Thyroid gland (tissue), 4 donors: ENCODE data around the gene RIC8A. TPM values are rescaled to one million over a fixed set of nuclear protein-coding genes. Genes with fewer than 3 reads are reported as not detected.
A peak's percentile ranks its signal among the peaks of the same experiment; 100 is the strongest.

Source experiments
- DNase-seq, 2 donors: peaks; one replicate each; pipeline ENCODE4 v3.0.0-alpha.2; 2019
- H3K27ac ChIP-seq, 3 donors: fragments of 200-600 bp; sonication (generic); 1 replicate in 2 of 3; 2 replicates in 1 of 3; pipeline ENCODE4 v1.5.1; 2016 to 2019; ENCODE audit warnings: mild to moderate bottlenecking in 1 of 3, moderate library complexity in 1 of 3
- H3K27me3 ChIP-seq: fragments of 200-600 bp; sonication (generic); one replicate; pipeline ENCODE4 v1.5.1; 2019
- H3K36me3 ChIP-seq, 2 donors: fragments of 200-600 bp; sonication (generic); one replicate each; pipeline ENCODE4 v1.5.1; 2016 to 2019
- H3K4me1 ChIP-seq, 2 donors: fragments of 200-600 bp; sonication (generic); one replicate each; pipeline ENCODE4 v1.5.1; 2017 to 2019
- H3K4me3 ChIP-seq, 3 donors: fragments of 200-600 bp; sonication (generic); replicated peaks in 1 of 3; 1 replicate in 2 of 3; 2 replicates in 1 of 3; pipeline ENCODE4 v1.5.1; 2016; ENCODE audit warnings: mild to moderate bottlenecking in 1 of 3
- H3K9me3 ChIP-seq: fragments of 200-600 bp; sonication (generic); one replicate; pipeline ENCODE4 v1.5.1; 2017
- POLR2A ChIP-seq, 2 donors: fragments of 450-650 bp; IDR thresholded peaks; one replicate each; pipeline ENCODE4 v1.6.1; 2017; ENCODE audit warnings: antibody characterized with exemption in 2 of 2, mild to moderate bottlenecking in 2 of 2, moderate library complexity in 1 of 2
- WGBS, 2 donors: methylation state at CpG; one replicate each; pipeline ENCODE4 v1.1.5; 2017; 5-methylcytosine and 5-hydroxymethylcytosine counted together
- intact Hi-C: fragments of 100-400 bp; cut with DNase I; formaldehyde crosslinking; loops from one replicate; pipeline ENCODE4 v1.15.1; 2023
- total RNA-seq, 4 donors: library from RNA; depleted of rRNA; stranded (reverse); fragments of >200 nt; gene quantifications; one replicate each; pipeline ENCODE4 v1.2.3, GENCODE V29; 2016
- TF ChIP-seq, protein P1 (sequence below), 6 experiments: fragments of 200-600 bp in 3 of 6; fragments of 450-650 bp in 3 of 6; sonication (generic) in 3 of 6; IDR thresholded peaks; one replicate each; pipeline ENCODE4 v1.5.1; 2016 to 2019; ENCODE audit warnings: antibody characterized with exemption in 6 of 6, mild to moderate bottlenecking in 2 of 6, inconsistent platforms in 1 of 6, moderate library complexity in 1 of 6

Gene RIC8A
- total RNA-seq, 4 donors from 2014 or later = 65.8 to 128 (median 99.8) TPM

DNA sequence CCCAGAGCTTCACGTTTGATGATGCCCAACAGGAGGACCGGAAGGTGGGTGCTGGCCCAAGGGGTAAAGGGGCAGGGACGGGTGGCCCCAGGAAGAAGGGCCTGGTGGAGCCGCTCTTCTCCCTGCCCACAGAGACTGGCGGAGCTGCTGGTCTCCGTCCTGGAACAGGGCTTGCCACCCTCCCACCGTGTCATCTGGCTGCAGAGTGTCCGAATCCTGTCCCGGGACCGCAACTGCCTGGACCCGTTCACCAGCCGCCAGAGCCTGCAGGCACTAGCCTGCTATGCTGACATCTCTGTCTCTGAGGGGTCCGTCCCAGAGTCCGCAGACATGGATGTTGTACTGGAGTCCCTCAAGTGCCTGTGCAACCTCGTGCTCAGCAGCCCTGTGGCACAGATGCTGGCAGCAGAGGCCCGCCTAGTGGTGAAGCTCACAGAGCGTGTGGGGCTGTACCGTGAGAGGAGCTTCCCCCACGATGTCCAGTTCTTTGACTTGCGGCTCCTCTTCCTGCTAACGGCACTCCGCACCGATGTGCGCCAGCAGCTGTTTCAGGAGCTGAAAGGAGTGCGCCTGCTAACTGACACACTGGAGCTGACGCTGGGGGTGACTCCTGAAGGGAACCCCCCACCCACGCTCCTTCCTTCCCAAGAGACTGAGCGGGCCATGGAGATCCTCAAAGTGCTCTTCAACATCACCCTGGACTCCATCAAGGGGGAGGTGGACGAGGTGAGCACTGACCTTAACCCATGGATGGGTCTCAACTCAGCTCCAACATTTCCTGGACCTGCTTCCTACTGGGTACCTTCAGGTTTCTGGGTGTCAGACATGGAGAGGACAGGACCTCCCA is 2.0 kb downstream of the RIC8A start:
- Histone ChIP-seq H3K9me3 (no peaks in the 10 kb centered on the region), H3K27ac (peak overlapping the region in 2 of 3 donors; percentile 94 to 96), H3K27me3 (no peaks in the 10 kb centered on the region), H3K4me3 (peak overlapping the region; percentile 67 to 90 (median 88)), H3K36me3 (peaks cover 44 to 52% of the 10 kb centered on the region in 2 donors), H3K4me1 (peaks cover 21 to 32% of the 10 kb centered on the region in 2 donors)
- DNase-seq = no peak
- intact Hi-C loops = loop anchor here (10.0 kb wide), 3 partner anchors 75 to 295 kb away; partner anchors contain the start of genes PGGHG, PTDSS2 and RNH1
- WGBS, 2 donors = 57 to 58% methylated on average over 6 to 21 of the region's 29 CpGs
- no peak for TF ChIP-seq POLR2A (IDR thresholded peaks at IDR 0.05)
- TF ChIP-seq, protein P1, sequence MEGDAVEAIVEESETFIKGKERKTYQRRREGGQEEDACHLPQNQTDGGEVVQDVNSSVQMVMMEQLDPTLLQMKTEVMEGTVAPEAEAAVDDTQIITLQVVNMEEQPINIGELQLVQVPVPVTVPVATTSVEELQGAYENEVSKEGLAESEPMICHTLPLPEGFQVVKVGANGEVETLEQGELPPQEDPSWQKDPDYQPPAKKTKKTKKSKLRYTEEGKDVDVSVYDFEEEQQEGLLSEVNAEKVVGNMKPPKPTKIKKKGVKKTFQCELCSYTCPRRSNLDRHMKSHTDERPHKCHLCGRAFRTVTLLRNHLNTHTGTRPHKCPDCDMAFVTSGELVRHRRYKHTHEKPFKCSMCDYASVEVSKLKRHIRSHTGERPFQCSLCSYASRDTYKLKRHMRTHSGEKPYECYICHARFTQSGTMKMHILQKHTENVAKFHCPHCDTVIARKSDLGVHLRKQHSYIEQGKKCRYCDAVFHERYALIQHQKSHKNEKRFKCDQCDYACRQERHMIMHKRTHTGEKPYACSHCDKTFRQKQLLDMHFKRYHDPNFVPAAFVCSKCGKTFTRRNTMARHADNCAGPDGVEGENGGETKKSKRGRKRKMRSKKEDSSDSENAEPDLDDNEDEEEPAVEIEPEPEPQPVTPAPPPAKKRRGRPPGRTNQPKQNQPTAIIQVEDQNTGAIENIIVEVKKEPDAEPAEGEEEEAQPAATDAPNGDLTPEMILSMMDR (IDR thresholded peaks at IDR 0.05) = no peak

GRCh38 chr11:210122-210802 is 2.8 kb downstream of the RIC8A start:
- no peaks in the 10 kb centered on the region for H3K9me3 ChIP-seq
- no peak for TF ChIP-seq POLR2A (IDR thresholded peaks at IDR 0.05)
- TF ChIP-seq, protein P1 (IDR thresholded peaks at IDR 0.05) = no peak
- H3K4me1 ChIP-seq = peaks cover 21 to 28% of the 10 kb centered on the region in 2 donors
- H3K36me3 ChIP-seq = peaks cover 44 to 49% of the 10 kb centered on the region in 2 donors
- no peak overlapping the region for H3K4me3 ChIP-seq
- 91 to 93% methylated on average over 8 to 9 of the region's 9 CpGs for WGBS, 2 donors
- no peak overlapping the region for H3K27ac ChIP-seq
- no peaks in the 10 kb centered on the region for H3K27me3 ChIP-seq
- no peak for DNase-seq
- intact Hi-C loops = no loop called here

DNA sequence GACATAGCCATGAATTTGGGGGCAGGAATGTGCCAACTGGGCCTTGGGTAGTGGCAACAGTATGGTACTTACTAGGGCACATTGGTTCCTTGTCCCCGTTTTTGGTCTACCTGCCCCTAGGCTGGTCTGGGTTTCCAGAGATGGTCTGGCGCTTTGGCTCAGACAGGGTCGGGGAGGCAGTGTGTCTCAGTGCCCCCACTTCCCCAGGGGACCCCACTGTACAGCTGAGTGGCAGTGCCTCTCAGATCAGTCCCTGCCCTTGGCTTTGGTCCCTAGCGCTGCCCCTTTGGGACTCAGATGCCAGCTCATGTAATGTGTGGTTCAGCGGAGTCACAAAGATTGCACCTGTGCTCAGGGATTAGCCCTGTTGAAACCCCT is 3.3 kb downstream of the RIC8A start:
- no peaks in the 10 kb centered on the region for H3K9me3 ChIP-seq
- intact Hi-C loops = no loop called here
- H3K27me3 ChIP-seq = no peaks in the 10 kb centered on the region
- peaks cover 18 to 22% of the 10 kb centered on the region in 2 donors for H3K4me1 ChIP-seq
- TF ChIP-seq, protein P1 (IDR thresholded peaks at IDR 0.05) = no peak
- peaks cover 46 to 52% of the 10 kb centered on the region in 2 donors for H3K36me3 ChIP-seq
- WGBS, 2 donors = 94 to 96% methylated on average over 5 of the region's 5 CpGs
- H3K4me3 ChIP-seq = no peak overlapping the region
- no peak overlapping the region for H3K27ac ChIP-seq
- DNase-seq = no peak

DNA sequence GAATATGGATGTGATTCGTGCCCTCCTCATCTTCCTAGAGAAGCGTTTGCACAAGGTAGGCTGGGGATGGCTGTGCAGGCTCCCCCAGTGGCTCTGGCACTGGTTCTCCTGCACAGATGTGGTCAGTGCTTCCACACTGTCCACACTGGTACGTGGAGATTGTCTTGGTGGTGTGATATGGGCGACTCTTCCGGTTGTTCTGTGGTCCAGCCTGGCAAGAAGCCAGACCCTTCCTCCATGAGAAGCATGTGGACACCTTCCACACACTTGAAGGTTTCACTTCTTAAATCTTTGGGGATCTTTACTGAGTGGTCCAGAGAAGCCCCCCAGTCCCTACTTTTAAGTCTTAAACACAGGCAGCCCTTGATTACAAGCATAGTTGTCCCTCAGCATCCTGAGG is 3.8 kb downstream of the RIC8A start:
- WGBS, 2 donors = 72 to 83% methylated on average over 4 to 5 of the region's 5 CpGs
- Histone ChIP-seq H3K4me1 (peaks cover 13 to 17% of the 10 kb centered on the region in 2 donors), H3K27ac (no peak overlapping the region), H3K9me3 (no peaks in the 10 kb centered on the region), H3K4me3 (no peak overlapping the region), H3K27me3 (no peaks in the 10 kb centered on the region), H3K36me3 (peaks cover 46 to 55% of the 10 kb centered on the region in 2 donors)
- DNase-seq = no peak
- TF ChIP-seq, protein P1 (IDR thresholded peaks at IDR 0.05) = no peak
- TF ChIP-seq POLR2A (IDR thresholded peaks at IDR 0.05) = no peak
- intact Hi-C loops = no loop called here

GRCh38 chr11:211741-212140 is 4.2 kb downstream of the RIC8A start:
- Histone ChIP-seq H3K27ac (no peak overlapping the region), H3K4me1 (peaks cover 12 to 17% of the 10 kb centered on the region in 2 donors), H3K27me3 (no peaks in the 10 kb centered on the region), H3K4me3 (no peak overlapping the region), H3K9me3 (no peaks in the 10 kb centered on the region), H3K36me3 (peaks cover 46 to 55% of the 10 kb centered on the region in 2 donors)
- WGBS, 2 donors = 92 to 93% methylated on average over 9 of the region's 9 CpGs
- TF ChIP-seq POLR2A (IDR thresholded peaks at IDR 0.05) = no peak
- TF ChIP-seq, protein P1 (IDR thresholded peaks at IDR 0.05) = no peak
- intact Hi-C loops = no loop called here
- DNase-seq = no peak
